Stimulated activated CD8-positive, alpha-beta memory T cell treated with anti-CD3 and anti-CD28 coated beads, Interleukin-15, amount 100 ng/mL, for 1 hour (primary cell): ENCODE data around the gene RCCD1.
"Not testable (repeated sequence)": the region's sequence is repeated elsewhere in the genome, so short reads cannot be mapped to it uniquely, and the experiment has no call there.

Experiments
- DNase-seq: peaks from one replicate; pipeline ENCODE4 v3.0.0-alpha.2; 2020; ENCODE audit warnings: low read depth

RCCD1 gene, protein sequence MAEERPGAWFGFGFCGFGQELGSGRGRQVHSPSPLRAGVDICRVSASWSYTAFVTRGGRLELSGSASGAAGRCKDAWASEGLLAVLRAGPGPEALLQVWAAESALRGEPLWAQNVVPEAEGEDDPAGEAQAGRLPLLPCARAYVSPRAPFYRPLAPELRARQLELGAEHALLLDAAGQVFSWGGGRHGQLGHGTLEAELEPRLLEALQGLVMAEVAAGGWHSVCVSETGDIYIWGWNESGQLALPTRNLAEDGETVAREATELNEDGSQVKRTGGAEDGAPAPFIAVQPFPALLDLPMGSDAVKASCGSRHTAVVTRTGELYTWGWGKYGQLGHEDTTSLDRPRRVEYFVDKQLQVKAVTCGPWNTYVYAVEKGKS

DNA sequence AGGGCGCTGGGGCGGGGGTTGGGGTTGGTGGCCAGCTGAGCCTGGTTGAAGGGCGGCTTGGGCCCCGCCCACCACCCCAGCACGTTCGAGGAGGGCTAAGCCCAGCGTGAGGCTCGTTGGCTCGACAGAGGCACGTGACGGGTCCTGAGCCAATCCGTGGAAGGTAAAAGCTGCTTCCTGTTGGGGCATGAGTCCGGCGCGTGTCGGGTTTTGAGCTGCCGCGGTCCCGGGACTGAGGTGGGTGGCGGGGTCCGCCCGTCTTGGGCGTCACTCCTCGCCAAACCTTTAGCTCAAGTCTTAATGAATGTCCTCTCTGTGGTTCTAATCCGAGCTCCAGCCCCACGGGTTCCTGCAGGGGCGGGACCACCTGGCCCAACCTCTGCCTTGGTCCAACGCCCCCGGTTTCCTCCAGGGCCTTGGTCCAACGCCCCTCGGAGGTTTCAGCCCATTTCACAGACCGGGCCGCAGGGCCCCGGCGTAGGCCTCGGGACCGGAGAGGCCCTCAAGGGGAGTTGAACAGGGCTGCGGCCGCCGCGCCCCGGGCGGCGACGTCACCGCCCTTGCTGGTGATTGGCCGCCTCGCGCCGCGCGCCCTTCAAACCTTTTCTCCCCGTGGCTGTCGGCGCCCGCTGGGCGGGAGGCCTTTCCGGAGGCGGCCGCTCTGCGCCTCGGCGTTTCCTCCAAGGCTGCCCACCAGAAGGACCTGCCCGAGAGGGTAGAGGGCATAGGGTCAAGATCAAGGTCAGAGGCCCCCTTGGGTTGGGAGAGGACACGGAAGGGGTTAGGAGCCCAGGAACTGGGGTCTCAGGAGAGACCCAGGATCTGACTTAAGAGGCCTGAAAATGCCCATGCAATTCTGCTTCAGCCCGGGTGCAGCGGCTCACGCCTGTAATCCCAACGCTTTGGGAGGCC is at the start of gene RCCD1:
RCCD1 (plus strand) TSS at position 173 of the 912 bp plus-strand sequence. CDS start 1,851 bp downstream, outside the sequence.
- peak; percentile 73 for DNase-seq

DNA sequence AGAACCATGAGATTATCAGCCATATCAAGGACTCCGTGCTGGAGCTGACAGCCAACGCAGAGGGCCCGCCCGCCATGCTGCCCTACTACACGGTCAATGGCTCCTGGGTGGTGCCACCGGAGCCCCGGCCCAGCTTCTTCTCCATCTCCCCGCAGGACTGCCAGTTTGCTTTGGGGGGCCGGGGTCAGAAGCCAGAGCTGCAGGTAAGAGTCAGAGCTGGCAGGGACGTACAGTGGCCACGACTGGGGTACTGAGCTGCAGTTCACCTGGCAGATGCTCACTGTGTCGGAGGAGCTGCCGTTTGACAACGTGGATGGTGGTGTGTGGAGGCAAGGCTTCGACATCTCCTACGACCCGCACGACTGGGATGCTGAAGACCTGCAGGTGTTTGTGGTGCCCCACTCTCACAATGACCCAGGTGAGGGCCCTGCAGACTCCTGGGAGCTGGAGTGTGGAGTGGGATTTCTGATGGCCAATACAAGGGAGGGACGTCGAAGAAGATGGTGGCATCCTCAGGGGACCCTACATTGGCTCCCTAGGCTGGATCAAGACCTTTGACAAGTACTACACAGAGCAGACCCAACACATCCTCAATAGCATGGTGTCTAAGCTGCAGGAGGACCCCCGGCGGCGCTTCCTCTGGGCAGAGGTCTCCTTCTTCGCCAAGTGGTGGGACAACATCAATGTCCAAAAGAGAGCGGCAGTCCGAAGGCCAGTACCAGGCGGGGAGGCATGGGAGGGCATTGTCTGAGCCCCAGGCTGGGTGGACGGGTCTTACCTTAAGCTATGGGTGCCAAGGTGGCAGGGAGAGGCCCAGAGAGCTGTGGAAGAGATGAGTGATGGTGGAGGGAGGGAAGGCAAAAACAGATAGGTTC is 49.1 kb upstream of the RCCD1 start:
- DNase-seq, result no peak

DNA sequence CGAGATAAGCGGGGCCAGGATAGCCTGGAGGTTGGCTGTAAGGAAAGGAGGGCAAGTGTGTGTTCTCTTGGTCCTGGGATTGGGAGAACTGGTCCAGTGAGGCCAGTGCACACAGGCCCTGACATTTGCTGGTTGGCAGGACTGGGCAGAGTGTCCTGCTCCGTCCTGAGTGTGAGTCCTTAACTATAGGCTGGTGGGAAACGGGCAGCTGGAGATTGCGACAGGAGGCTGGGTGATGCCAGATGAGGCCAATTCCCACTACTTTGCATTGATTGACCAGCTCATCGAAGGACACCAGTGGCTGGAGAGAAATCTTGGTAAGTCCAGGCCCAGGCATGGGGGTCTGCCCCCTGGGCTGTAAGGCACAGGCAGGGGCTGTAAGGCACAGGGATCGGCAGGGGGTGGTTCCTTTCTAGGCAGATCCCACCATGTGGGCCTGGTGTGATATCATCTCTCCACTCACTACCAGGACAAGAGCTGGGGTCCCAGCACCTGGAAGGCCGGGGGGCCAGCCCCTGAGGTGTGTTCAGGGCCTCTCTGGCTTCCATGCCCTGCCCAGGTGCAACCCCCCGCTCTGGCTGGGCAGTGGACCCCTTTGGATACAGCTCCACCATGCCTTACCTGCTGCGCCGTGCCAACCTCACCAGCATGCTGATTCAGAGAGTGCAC is 48.4 kb upstream of the RCCD1 start:
- no peak for DNase-seq

DNA sequence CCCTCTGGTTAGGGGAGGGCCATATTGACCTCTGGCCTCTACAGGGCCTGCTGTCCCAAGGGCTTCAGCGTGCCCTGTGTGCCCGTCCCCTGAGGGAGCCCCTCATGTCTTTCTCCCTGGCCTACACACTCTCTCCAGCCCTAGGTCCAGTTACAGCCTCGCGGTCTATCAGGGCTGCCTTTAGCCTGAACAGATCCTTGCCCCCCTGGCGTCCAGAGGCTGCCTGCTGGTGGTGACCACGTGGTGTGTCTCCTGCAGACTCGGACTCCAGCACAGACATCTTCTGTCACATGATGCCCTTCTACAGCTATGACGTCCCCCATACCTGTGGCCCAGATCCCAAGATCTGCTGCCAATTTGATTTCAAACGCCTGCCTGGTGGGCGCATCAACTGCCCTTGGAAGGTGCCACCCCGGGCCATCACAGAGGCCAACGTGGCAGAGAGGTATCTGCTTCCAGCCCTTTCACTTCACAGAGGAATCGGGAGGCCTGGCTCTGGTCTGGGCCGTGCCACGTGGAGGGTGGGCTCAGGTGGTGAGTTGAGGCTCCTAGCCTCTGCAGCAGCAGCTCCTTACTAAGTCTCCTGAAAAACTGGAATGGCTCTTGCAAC is 47.5 kb upstream of the RCCD1 start:
- DNase-seq, result no peak

DNA sequence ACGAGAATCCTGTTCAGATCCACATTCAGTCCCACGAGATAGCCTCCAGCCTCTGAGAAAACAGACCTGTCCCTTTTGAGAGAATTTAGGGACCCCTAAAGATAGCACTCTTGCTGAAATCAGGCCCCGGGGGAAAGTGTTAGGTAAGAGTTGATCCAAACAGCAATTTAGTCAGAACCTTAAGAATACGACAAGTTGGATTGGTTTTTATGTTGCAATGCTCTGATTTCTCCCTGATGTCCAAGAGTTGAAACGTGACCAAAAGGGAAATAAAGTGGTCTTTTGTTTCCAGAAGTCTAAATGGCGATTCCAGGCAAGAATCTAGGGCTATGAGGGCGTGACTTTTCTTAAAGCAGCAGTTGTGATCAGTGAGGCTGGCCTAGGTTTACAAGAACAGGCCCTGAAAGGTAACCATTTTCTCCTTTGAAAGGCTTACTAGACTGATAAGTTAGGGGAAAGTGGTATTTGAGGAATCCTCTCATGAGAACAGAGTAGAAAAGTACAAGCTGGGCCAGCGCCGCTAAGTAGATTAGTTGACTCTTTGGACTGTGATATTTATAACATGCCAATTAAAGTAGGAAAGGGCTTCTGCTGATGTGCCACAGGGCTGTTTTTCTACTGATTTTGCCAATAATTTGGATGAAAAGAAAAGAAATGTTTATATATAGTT is 46.7 kb upstream of the RCCD1 start:
- no peak for DNase-seq

DNA sequence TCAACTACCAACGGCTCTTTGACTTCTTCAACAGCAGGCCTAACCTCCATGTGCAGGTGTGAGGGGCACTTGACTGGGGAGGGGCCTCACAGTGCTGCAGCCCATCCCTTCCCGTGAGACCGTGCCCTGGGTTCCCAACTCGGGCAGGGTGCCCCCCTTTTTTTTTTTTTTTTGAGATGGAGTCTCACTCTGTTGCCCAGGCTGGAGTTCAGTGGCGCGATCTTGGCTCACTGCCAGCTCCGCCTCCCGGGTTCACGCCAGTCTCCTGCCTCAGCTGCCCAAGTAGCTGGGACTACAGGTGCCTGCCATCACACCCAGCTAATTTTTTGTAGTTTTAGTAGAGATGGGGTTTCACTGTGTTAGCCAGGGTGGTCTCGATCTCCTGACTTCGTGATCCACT is 45.2 kb upstream of the RCCD1 start:
- DNase-seq, result not testable (repeated sequence)

DNA sequence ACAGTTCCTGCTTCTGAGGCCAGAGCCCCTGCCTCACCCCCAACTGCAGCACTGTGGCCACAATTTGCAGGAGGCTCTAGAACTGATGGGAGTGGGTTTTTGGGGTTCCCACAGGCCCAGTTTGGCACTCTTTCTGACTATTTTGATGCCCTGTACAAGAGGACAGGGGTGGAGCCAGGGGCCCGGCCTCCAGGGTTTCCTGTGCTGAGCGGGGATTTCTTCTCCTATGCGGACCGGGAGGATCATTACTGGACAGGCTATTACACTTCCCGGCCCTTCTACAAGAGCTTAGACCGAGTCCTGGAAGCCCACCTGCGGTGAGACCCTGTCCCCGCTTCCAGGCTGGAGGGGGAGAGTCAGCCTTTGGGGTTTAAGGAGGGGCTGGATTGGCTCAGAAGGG is 44.7 kb upstream of the RCCD1 start:
- no peak for DNase-seq

DNA sequence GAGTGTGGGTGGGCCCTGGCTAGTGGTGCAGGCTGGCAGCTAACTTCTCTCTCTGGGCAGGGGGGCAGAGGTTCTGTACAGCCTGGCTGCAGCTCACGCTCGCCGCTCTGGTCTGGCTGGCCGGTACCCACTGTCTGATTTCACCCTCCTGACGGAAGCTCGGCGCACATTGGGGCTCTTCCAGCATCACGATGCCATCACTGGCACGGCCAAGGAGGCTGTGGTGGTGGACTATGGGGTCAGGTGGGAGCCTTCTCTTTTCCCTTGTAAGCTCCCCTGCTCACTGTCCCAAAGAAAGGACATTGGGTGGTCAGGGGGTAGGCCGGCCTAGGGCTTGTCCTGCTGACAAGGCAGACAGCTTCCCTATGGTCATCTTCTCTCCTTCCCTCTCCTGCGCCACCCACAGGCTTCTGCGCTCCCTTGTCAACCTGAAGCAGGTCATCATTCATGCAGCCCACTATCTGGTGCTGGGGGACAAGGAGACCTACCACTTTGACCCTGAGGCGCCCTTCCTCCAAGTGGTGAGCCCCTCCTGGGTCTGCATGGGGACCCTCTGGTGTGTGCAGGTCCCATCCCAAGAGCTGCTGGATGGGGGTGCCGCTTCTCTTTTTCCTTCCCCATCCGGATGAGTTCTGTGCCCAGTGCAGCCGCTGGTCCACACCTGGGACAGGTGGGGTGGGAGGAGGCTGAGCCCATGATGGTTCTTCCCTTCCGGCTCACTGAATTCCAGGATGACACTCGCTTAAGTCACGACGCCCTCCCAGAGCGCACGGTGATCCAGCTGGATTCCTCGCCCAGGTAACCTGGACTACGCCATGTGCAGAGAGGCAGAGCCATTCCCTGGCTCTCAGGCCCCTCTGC is 44.0 kb upstream of the RCCD1 start:
- DNase-seq, result no peak

DNA sequence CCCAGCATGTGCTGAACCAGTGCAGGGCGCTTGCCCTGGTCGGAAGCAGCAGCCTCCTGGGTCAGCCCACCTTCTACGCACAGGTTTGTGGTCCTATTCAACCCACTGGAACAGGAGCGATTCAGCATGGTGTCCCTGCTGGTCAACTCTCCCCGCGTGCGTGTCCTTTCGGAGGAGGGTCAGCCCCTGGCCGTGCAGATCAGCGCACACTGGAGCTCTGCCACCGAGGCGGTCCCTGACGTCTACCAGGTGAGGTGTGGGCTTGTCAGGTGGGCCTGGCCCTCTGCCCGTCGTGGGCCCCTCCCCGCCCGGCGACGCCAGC is 43.4 kb upstream of the RCCD1 start:
- no peak for DNase-seq

DNA sequence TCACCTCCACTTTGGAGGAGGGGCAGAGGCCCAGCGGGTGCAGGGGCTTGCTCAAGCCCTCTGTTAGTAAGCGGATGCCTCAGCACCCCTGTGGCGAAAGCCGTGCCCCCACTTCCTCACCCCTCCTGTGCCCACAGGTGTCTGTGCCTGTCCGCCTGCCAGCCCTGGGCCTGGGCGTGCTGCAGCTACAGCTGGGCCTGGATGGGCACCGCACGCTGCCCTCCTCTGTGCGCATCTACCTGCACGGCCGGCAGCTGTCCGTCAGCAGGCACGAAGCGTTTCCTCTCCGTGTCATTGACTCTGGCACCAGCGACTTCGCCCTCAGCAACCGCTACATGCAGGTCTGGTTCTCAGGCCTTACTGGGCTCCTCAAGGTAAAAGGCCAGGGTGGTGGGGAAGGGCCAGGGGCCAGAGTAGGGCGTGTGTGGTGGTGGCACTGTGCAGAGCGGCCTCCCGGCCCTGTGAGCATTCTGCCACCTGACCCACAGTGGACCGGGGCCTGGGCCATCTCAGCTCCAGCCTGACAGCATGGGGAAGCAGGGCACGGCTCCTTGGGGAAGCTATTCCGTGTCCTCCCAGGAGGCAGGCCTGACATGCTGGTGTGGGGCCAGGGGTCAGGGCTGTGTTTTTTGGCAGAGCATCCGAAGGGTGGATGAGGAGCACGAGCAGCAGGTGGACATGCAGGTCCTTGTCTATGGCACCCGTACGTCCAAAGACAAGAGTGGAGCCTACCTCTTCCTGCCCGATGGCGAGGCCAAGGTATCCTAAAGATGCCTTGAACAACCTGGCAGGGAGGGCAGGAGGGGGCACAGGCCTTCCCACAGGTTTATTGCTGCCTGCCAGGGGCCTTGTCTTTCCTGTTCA is 42.5 kb upstream of the RCCD1 start:
- no peak for DNase-seq

DNA sequence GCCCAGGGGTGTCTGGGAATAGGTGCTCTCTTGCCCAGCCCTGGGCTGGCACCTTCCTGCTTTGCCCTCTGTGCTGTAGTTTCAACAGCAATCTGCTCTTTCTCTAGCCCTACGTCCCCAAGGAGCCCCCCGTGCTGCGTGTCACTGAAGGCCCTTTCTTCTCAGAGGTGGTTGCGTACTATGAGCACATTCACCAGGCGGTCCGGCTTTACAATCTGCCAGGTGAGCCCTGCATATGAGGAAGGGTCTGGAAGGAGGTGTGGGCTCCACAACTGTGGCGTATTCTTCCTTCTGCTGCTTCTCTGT is 42.0 kb upstream of the RCCD1 start:
- DNase-seq, result no peak

DNA sequence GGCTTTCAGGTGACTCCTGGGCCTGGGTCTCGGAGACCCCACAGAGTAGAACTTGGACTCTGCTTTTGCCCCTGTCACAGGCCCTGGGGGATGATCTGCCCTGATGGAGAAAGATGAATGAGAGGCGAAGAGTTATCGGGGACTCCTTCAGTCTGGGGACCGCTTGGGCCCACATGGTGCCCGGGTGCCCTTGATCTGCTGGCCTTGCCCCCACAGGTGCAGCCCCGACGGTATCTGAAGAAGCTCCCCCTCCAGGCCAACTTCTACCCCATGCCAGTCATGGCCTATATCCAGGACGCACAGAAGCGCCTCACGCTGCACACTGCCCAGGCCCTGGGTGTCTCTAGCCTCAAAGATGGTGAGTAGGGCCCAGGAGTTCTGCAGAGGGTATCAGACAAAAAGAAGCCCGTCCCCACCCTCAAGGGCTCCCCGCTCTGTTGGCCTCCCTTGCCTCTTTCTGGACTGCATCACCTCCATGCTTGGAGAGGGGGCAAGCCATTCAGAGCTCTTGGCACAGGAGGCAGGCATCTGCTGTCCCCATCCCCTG is 41.2 kb upstream of the RCCD1 start:
- DNase-seq, result no peak

DNA sequence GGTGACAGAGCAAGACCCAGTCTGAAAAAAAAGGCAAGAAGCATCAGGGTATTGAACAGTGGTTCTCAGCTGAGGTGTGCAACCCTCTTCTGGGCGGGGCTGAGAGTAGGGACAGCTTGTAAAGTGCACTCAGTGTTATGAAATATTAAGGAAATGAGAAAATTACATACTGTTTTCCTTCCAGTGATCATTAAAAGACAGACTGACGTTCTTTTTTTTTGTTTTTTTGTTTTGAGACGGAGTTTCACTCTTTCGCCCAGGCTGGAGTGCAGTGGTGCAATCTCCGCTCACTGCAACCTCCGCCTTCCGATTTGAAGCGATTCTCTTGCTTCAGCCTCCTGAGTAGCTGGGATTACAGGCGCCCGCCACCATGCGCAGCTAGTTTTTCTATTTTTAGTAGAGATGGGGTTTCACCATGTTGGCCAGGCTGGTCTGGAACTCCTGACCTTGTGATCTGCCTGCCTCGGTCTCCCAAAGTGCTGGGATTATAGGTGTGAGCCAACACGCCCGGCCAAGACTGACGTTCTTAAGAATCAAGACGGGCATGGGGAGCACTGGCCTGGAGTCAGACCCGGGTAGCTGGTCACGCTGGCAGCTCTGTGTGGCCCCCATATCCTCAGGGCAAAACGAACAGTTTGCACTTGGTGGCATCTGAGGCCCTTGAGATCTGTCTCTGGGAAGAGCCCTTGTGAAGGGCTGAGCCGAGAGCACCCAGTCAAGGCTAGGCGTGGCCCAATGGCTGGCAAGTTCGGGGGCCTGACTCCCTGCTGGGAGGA is 40.2 kb upstream of the RCCD1 start:
- no peak for DNase-seq

DNA sequence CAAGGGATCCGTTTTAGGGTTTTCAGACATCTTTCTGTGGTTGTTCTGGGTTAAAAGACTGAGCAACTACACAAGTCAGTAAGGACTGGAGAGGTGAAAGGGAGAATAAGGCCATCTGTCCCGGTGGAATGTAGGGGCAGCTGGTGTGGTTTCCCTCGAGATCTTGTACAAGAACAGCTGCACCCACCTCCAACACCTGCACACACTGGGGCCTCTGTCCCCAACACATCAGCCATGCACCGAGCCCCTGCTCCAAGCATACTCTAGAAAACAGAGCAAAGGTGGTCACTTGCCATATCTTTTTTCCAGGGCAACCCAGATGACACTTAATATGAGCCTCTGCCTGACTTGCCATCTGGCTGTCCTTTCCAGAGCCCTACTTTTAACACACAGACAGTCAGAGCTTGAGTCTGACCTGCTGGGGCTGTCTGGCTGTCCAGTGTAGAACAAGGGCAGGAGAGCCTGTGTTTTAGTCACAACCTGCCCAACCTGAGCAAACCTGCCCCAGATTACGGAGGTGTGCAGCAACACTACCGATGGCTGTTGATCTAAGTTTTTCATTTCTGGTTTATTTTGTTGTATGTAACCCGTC is 39.4 kb upstream of the RCCD1 start:
- DNase-seq, result no peak

DNA sequence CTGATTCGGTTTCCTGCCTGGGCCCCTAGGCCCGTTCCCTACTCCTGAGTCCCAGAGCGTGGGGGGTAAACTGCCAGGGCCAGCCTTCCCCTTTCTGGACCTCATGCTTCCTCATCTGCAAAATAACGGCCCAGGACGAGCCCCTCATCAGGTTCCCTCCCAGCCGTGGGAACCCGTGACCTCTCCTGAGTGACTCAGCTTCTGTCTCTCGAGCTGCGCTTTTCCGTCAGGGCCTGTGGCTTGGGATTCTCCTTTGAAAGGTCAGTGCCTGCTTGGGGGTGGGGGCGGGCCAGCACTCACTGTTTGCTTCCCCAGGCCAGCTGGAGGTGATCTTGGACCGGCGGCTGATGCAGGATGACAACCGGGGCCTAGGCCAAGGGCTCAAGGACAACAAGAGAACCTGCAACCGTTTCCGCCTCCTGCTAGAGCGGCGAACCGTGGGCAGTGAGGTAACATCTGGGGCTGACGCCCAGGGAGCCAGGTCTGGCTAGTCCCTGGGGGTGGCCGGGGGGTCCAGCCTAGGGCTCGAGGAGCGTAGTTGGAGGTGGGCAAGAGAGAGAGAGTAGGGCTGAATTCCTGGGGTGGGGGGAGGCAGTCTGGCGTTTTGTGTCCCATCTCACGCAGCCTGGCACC is 38.8 kb upstream of the RCCD1 start:
- DNase-seq, result no peak

DNA sequence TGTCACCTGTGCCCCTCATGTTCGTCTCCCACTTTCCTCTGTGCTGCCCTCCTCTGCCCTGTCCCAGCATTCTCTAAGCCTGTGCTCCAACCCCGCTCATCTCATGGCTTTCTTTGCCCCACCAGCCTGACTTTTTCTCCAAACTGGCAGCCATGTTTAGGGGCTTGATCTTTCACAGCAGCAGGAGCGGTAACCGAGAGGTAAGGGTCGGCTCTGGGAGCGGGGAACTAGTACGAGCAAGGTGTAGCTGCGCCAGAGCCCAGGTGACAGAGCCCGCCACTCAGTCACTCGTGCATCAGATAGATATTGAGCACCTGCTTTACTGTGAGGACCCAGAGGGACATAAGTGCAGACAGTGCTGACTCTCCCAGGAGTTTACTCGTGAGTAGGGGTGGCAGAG is 38.2 kb upstream of the RCCD1 start:
- DNase-seq, result no peak

DNA sequence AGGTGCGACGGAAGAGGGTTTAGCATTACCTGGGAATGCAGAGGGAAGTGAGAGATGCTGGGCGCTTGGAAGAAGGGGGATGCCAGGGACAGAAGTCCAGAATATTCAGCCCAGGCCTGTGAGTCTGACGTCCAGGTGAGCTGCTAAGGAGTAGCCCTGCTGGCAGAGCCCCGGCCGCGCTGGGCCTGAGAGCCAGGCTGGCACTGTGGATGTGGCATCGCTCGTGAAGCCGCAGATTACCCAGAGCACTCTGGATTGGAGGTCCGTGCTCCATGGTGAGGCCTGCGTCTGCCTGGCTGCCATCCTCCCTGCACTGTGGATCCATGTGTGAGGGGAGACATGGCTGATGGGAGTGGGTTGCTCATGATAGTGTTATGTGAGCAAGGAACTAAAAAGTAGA is 37.1 kb upstream of the RCCD1 start:
- DNase-seq, result no peak
